GM19035 (cell line): Measurements from ENCODE around the gene SNX1.
A peak's percentile ranks its signal among the peaks of the same experiment; 100 is the strongest.

ENCODE experiments used
- ATAC-seq: cut with Tn5 transposase; IDR thresholded peaks from one replicate; pipeline ENCODE4 v1.9.1; 2021; ENCODE audit not compliant: unreplicated experiment

Gene SNX1

GRCh38 chr15:64144565-64145281, 48.9 kb downstream of the SNX1 start:
- peak; percentile 73 for ATAC-seq

GRCh38 chr15:64146041-64146440, 50.3 kb downstream of the SNX1 start:
- ATAC-seq = no peak

- ATAC-seq = no peak
These were observed 50.7 kb downstream of the SNX1 start for GRCh38 chr15:64146520-64146884.

GRCh38 chr15:64146885-64147681, 51.3 kb downstream of the SNX1 start:
- no peak for ATAC-seq

GRCh38 chr15:64148168-64148567, 52.4 kb downstream of the SNX1 start:
- ATAC-seq = no peak

GRCh38 chr15:64148581-64148980, 52.8 kb downstream of the SNX1 start:
- ATAC-seq = no peak

- no peak for ATAC-seq
These were observed 53.6 kb downstream of the SNX1 start for GRCh38 chr15:64149424-64149823.

- no peak for ATAC-seq
These were observed 54.3 kb downstream of the SNX1 start for GRCh38 chr15:64149893-64150578.

GRCh38 chr15:64151727-64152506, 56.1 kb downstream of the SNX1 start, which contains the start of gene SNX22:
TSS of gene SNX22 (plus strand) at chr15:64151731. CDS start at chr15:64151776, 45 bp downstream.
- peak; percentile 5 for ATAC-seq

GRCh38 chr15:64152507-64153387, 57.0 kb downstream of the SNX1 start:
- ATAC-seq = peak; percentile 12

GRCh38 chr15:64153480-64154367, 57.9 kb downstream of the SNX1 start:
- ATAC-seq = peak; percentile 54

- no peak for ATAC-seq
These were observed 60.2 kb downstream of the SNX1 start for GRCh38 chr15:64155802-64156651.

GRCh38 chr15:64156652-64157331, 61.0 kb downstream of the SNX1 start:
- ATAC-seq = no peak

GRCh38 chr15:64157599-64158125, 61.9 kb downstream of the SNX1 start:
- ATAC-seq = no peak

- no peak for ATAC-seq
These were observed 62.8 kb downstream of the SNX1 start for GRCh38 chr15:64158363-64159134.

GRCh38 chr15:64161688-64162477, 66.1 kb downstream of the SNX1 start:
- no peak for ATAC-seq
